H9 (cell line): ENCODE data around the gene CCDC175. TPM values are rescaled to one million over a fixed set of nuclear protein-coding genes. Genes with fewer than 3 reads are reported as not detected.
A peak's percentile ranks its signal among the peaks of the same experiment; 100 is the strongest.

Source experiments
- DNase-seq: peaks from one replicate; pipeline ENCODE4 v3.0.0-alpha.2; 2017
- H2AFZ ChIP-seq: one replicate; pipeline ENCODE4 v1.6.1; 2013; ENCODE audit warnings: mild to moderate bottlenecking, low read length, control low read depth, moderate library complexity
- H2AK5ac ChIP-seq: 2 replicates; pipeline ENCODE4 v1.6.1; 2013; ENCODE audit warnings: low read length, control low read depth, mixed read lengths; ENCODE audit not compliant: insufficient read length
- H2BK120ac ChIP-seq: one replicate; pipeline ENCODE4 v1.6.1; 2013; ENCODE audit warnings: low read depth, mild to moderate bottlenecking, low read length, control low read depth, inconsistent platforms; ENCODE audit not compliant: poor library complexity, severe bottlenecking
- H2BK12ac ChIP-seq: 2 replicates; pipeline ENCODE4 v1.6.1; 2013; ENCODE audit warnings: low read length, control low read depth, mixed read lengths, low read depth; ENCODE audit not compliant: insufficient read length
- H2BK15ac ChIP-seq: 2 replicates; pipeline ENCODE4 v1.6.1; 2013; ENCODE audit warnings: low read depth, low read length, control low read depth
- H2BK20ac ChIP-seq: one replicate; pipeline ENCODE4 v1.6.1; 2013; ENCODE audit warnings: low read depth, mild to moderate bottlenecking, low read length, control low read depth, inconsistent platforms; ENCODE audit not compliant: poor library complexity, severe bottlenecking
- H2BK5ac ChIP-seq: 2 replicates; pipeline ENCODE4 v1.6.1; 2013; ENCODE audit warnings: low read length, control low read depth, mixed read lengths; ENCODE audit not compliant: insufficient read length
- H3K14ac ChIP-seq: 2 replicates; pipeline ENCODE4 v1.6.1; 2013; ENCODE audit warnings: low read length, control low read depth; ENCODE audit not compliant: insufficient read depth
- H3K18ac ChIP-seq: 2 replicates; pipeline ENCODE4 v1.6.1; 2013; ENCODE audit warnings: low read depth, mild to moderate bottlenecking, mixed read lengths, low read length, control low read depth; ENCODE audit not compliant: insufficient read length
- H3K23ac ChIP-seq: 2 replicates; pipeline ENCODE4 v1.6.1; 2013; ENCODE audit warnings: low read length, control low read depth, mixed read lengths, low read depth; ENCODE audit not compliant: insufficient read length
- H3K23me2 ChIP-seq: 2 replicates; pipeline ENCODE4 v1.6.1; 2013; ENCODE audit warnings: low read depth, mild to moderate bottlenecking, mixed read lengths, low read length, control low read depth; ENCODE audit not compliant: insufficient read length, poor library complexity, severe bottlenecking
- H3K27ac ChIP-seq: 2 replicates; pipeline ENCODE4 v1.5.1; 2013; ENCODE audit warnings: low read length, control low read depth, mixed read lengths, low read depth; ENCODE audit not compliant: insufficient read length
- H3K27me3 ChIP-seq: 2 replicates; pipeline ENCODE4 v1.6.1; 2013; ENCODE audit warnings: low read length, control low read depth, inconsistent platforms; ENCODE audit not compliant: insufficient read depth
- H3K4ac ChIP-seq: 2 replicates; pipeline ENCODE4 v1.6.1; 2013; ENCODE audit warnings: low read depth, mild to moderate bottlenecking, control low read depth, inconsistent platforms, low read length, moderate library complexity
- H3K4me1 ChIP-seq: 2 replicates; pipeline ENCODE4 v1.6.1; 2013; ENCODE audit warnings: low read length, control low read depth, inconsistent platforms; ENCODE audit not compliant: insufficient read depth
- H3K4me2 ChIP-seq: 2 replicates; pipeline ENCODE4 v1.6.1; 2013; ENCODE audit warnings: low read length, control low read depth, mixed read lengths; ENCODE audit not compliant: insufficient read length, insufficient read depth
- H3K56ac ChIP-seq: 2 replicates; pipeline ENCODE4 v1.6.1; 2013; ENCODE audit warnings: low read depth, mild to moderate bottlenecking, mixed read lengths, low read length, control low read depth; ENCODE audit not compliant: insufficient read length
- H3K79me1 ChIP-seq: 2 replicates; pipeline ENCODE4 v1.6.1; 2013; ENCODE audit warnings: low read depth, mild to moderate bottlenecking, moderate library complexity, low read length, control low read depth, inconsistent platforms; ENCODE audit not compliant: insufficient read depth, poor library complexity, severe bottlenecking
- H3K79me2 ChIP-seq: 2 replicates; pipeline ENCODE4 v1.6.1; 2013; ENCODE audit warnings: low read length, control low read depth, inconsistent platforms; ENCODE audit not compliant: insufficient read depth
- H3K9ac ChIP-seq: 2 replicates; pipeline ENCODE4 v1.6.1; 2013; ENCODE audit warnings: low read length, control low read depth, mixed read lengths; ENCODE audit not compliant: insufficient read length; ENCODE audit errors: extremely low read depth
- H3K9me3 ChIP-seq: one replicate; pipeline ENCODE4 v1.6.1; 2013; ENCODE audit warnings: low read depth, low read length, inconsistent platforms; ENCODE audit not compliant: control insufficient read depth
- H3T11ph ChIP-seq: one replicate; pipeline ENCODE4 v1.6.1; 2013; ENCODE audit warnings: mild to moderate bottlenecking, low read length, control low read depth, inconsistent platforms
- H4K20me1 ChIP-seq: one replicate; pipeline ENCODE4 v1.6.1; 2013; ENCODE audit not compliant: control insufficient read depth, insufficient read length, insufficient read depth
- H4K5ac ChIP-seq: 2 replicates; pipeline ENCODE4 v1.6.1; 2013; ENCODE audit warnings: low read depth, mild to moderate bottlenecking, mixed read lengths, low read length, control low read depth; ENCODE audit not compliant: insufficient read length
- H4K8ac ChIP-seq: replicated peaks from 2 replicates; pipeline ENCODE4 v1.6.1; 2013; ENCODE audit warnings: low read length, control low read depth, mixed read lengths, low read depth; ENCODE audit not compliant: insufficient read length
- H4K91ac ChIP-seq: 2 replicates; pipeline ENCODE4 v1.6.1; 2013; ENCODE audit warnings: low read depth, mild to moderate bottlenecking, moderate library complexity, mixed read lengths, low read length, control low read depth; ENCODE audit not compliant: insufficient read length
- H3K27ac Mint-ChIP-seq, 3 experiments: 2 replicates in 2 of 3; 3 replicates in 1 of 3; pipeline ENCODE4 v1.8.0; 2020 to 2021; ENCODE audit warnings: mixed read lengths in 3 of 3, mild to moderate bottlenecking in 1 of 3, moderate library complexity in 1 of 3
- H3K27me3 Mint-ChIP-seq: 2 replicates; pipeline ENCODE4 v1.8.0; 2021; ENCODE audit warnings: low read depth, mild to moderate bottlenecking, moderate library complexity, mixed read lengths
- H3K36me3 Mint-ChIP-seq, 3 experiments: 2 replicates in 2 of 3; 3 replicates in 1 of 3; pipeline ENCODE4 v1.8.0; 2020 to 2021; ENCODE audit warnings: low read depth in 3 of 3, mixed read lengths in 3 of 3; ENCODE audit not compliant: insufficient read depth in 1 of 3
- H3K4me1 Mint-ChIP-seq, 2 experiments: 2 replicates each; pipeline ENCODE4 v1.8.0; 2020; ENCODE audit warnings: mixed read lengths in 2 of 2
- H3K4me3 Mint-ChIP-seq, 2 experiments: 2 replicates in 1 of 2; 3 replicates in 1 of 2; pipeline ENCODE4 v1.8.0; 2020 to 2021; ENCODE audit warnings: mild to moderate bottlenecking in 2 of 2, mixed read lengths in 2 of 2, moderate library complexity in 1 of 2
- H3K9me3 Mint-ChIP-seq, 2 experiments: 2 replicates in 1 of 2; 3 replicates in 1 of 2; pipeline ENCODE4 v1.8.0; 2020; ENCODE audit warnings: mild to moderate bottlenecking in 2 of 2, mixed read lengths in 2 of 2, moderate library complexity in 1 of 2
- CTCF ChIP-seq: fragments of 200-600 bp; sonication (generic); conservative IDR thresholded peaks from 3 replicates; pipeline ENCODE4 v1.8.0; 2021; ENCODE audit warnings: antibody characterized with exemption, mild to moderate bottlenecking
- WGBS: extraction: QIAGEN DNeasy Blood & Tissue Kit; methylation state at CpG from one replicate; pipeline ENCODE4 v1.1.7; 2013; ENCODE audit warnings: missing lambda C conversion rate, low lambda C conversion rate, mixed read lengths; ENCODE audit not compliant: insufficient read length; ENCODE audit errors: extremely low coverage; 5-methylcytosine and 5-hydroxymethylcytosine counted together
- total RNA-seq: library from RNA; stranded (reverse); gene quantifications from 2 replicates; pipeline ENCODE4 v1.2.1, GENCODE V29; 2021

The CCDC175 gene
- total RNA-seq, 1 experiment from 2014 or later = 0.09 TPM

GRCh38 chr14:59481871-59482540 is 94.6 kb downstream of the CCDC175 start:
- H3K79me2 ChIP-seq = peaks cover 2% of the 10 kb centered on the region; the same call in 1 of the 2 replicates
- H2AK5ac ChIP-seq = no peak overlapping the region
- WGBS = no CpG with 5 or more reads among the region's 2 CpGs
- no peak overlapping the region for H3K18ac ChIP-seq
- H2BK12ac ChIP-seq = no peak overlapping the region
- H3T11ph ChIP-seq = no peak overlapping the region
- no peak overlapping the region for H3K4ac ChIP-seq
- peak overlapping the region; percentile 83 to 97 for H3K4me3 Mint-ChIP-seq
- H3K14ac ChIP-seq = no peak overlapping the region
- H3K23me2 ChIP-seq = peaks cover 4% of the 10 kb centered on the region
- no peak overlapping the region for H2BK15ac ChIP-seq
- no peak for DNase-seq
- no peak overlapping the region for H4K5ac ChIP-seq
- H4K20me1 ChIP-seq = no peaks in the 10 kb centered on the region
- no peak overlapping the region for H2BK20ac ChIP-seq
- TF ChIP-seq CTCF = no peak
- H3K56ac ChIP-seq = no peak overlapping the region
- H3K9me3 Mint-ChIP-seq = no peaks in the 10 kb centered on the region
- peak overlapping the region; percentile 88 for H3K4me2 ChIP-seq
- H3K27me3 ChIP-seq = no peaks in the 10 kb centered on the region; the same call in 1 of the 2 replicates
- H4K91ac ChIP-seq = no peak overlapping the region
- H3K36me3 Mint-ChIP-seq = peaks cover 5 to 15% (median 10%) of the 10 kb centered on the region in 3 experiments; a peak in 6 of 7 replicates
- no peak overlapping the region for H3K9ac ChIP-seq
- no peaks in the 10 kb centered on the region for H3K27me3 Mint-ChIP-seq
- H3K4me1 ChIP-seq = no peaks in the 10 kb centered on the region
- no peak overlapping the region for H2BK120ac ChIP-seq
- peaks cover 18 to 20% of the 10 kb centered on the region in 2 experiments for H3K4me1 Mint-ChIP-seq
- H2AFZ ChIP-seq = no peak overlapping the region
- no peak overlapping the region for H3K23ac ChIP-seq
- peak overlapping the region in 1 of 3 experiments; percentile 77; a peak in 1 of 7 replicates for H3K27ac Mint-ChIP-seq
- no peaks in the 10 kb centered on the region for H3K9me3 ChIP-seq
- H3K79me1 ChIP-seq = no peaks in the 10 kb centered on the region
- no peak overlapping the region for H3K27ac ChIP-seq
- H2BK5ac ChIP-seq = no peak overlapping the region
- H4K8ac ChIP-seq = no peak overlapping the region
